GM10248 (cell line): ENCODE measurements around the gene HUS1.
A peak's percentile ranks its signal among the peaks of the same experiment; 100 is the strongest.
"Not testable (repeated sequence)": the region's sequence is repeated elsewhere in the genome, so short reads cannot be mapped to it uniquely, and the experiment has no call there.

ENCODE experiments used
- CTCF ChIA-PET: fragments of 300-600 bp; sonication (Branson Sonifier 250); formaldehyde crosslinking; extraction: SDS; loops from one replicate; lab custom pipeline; 2021; ENCODE audit warnings: antibody characterized with exemption; lab: Yijun Ruan, JAX
- POLR2A ChIA-PET: fragments of 350-650 bp; sonication (Branson Sonifier 250); formaldehyde crosslinking; extraction: SDS; loops from one replicate; lab custom pipeline; 2020; ENCODE audit warnings: antibody characterized with exemption; lab: Yijun Ruan, JAX
- DNase-seq: peaks from one replicate; pipeline ENCODE4 v3.0.0; 2012; ENCODE audit errors: extremely low spot score
- CTCF ChIP-seq: IDR thresholded peaks from 2 replicates; pipeline ENCODE4 v1.5.1; 2012; ENCODE audit warnings: mild to moderate bottlenecking, low read depth; ENCODE audit errors: extremely low read depth, missing control alignments, control extremely low read depth

Gene HUS1

GRCh38 chr7:48004032-48004431 is 24.6 kb upstream of the HUS1 start:
- POLR2A ChIA-PET, result no interaction called here
- TF ChIP-seq CTCF, result no peak
- no peak for DNase-seq
- CTCF ChIA-PET, result interaction anchor here (1.2 to 1.3 kb wide), 2 partner anchors 12 to 22 kb away, joined by 3 read pairs; no protein-coding TSS in a partner anchor

- DNase-seq, POLR2A ChIA-PET: not testable (repeated sequence)
- CTCF ChIA-PET, result interaction anchor here (1.6 to 1.7 kb wide), 2 partner anchors 9 to 13 kb away, joined by 6 read pairs; no protein-coding TSS in a partner anchor
Observed at GRCh38 chr7:48000164-48000563, 20.7 kb upstream of the HUS1 start.

GRCh38 chr7:47999413-47999812 is 20.0 kb upstream of the HUS1 start:
- POLR2A ChIA-PET, result no interaction called here
- TF ChIP-seq CTCF, result no peak
- DNase-seq, result no peak
- CTCF ChIA-PET, result interaction anchor here (1.7 kb wide), 1 partner anchor 13 kb away, joined by 6 read pairs; no protein-coding TSS in a partner anchor

- CTCF ChIA-PET, result interaction anchor here (0.6 to 2.5 kb wide), 19 partner anchors 8 to 118 kb away, joined by 3 to 88 read pairs (median 6); partner anchors contain the start of gene SUN3
- no peak for DNase-seq
- TF ChIP-seq CTCF, result no peak
- POLR2A ChIA-PET, result no interaction called here
Observed at GRCh38 chr7:47992446-47992845, 13.0 kb upstream of the HUS1 start.

GRCh38 chr7:47991741-47992311 is 12.4 kb upstream of the HUS1 start:
- peak; percentile 80 for TF ChIP-seq CTCF
- peak; percentile 92 for DNase-seq
- CTCF ChIA-PET, result interaction anchor here (0.6 to 2.5 kb wide), 27 partner anchors 9 to 163 kb away, joined by 3 to 88 read pairs (median 5); partner anchors contain the start of gene SUN3
- POLR2A ChIA-PET, result interaction anchor here (0.6 kb wide), 1 partner anchor 531 kb away, joined by 3 read pairs; no protein-coding TSS in a partner anchor

GRCh38 chr7:47991270-47991669 is 11.9 kb upstream of the HUS1 start:
- ChIA-PET POLR2A (no interaction called here), CTCF (interaction anchor here (0.6 to 2.5 kb wide), 27 partner anchors 8 to 164 kb away, joined by 3 to 88 read pairs (median 5); partner anchors contain the start of genes PKD1L1 and SUN3)
- no peak for DNase-seq
- no peak for TF ChIP-seq CTCF

GRCh38 chr7:47990592-47990991 is 11.2 kb upstream of the HUS1 start:
- TF ChIP-seq CTCF, result no peak
- DNase-seq, result no peak
- POLR2A ChIA-PET, result no interaction called here
- CTCF ChIA-PET, result interaction anchor here (1.1 to 2.5 kb wide), 12 partner anchors 8 to 164 kb away, joined by 3 to 88 read pairs (median 10); partner anchors contain the start of gene PKD1L1

- CTCF ChIA-PET, result interaction anchor here (1.3 to 3.2 kb wide), 9 partner anchors 8 to 121 kb away, joined by 3 to 88 read pairs (median 13); partner anchors contain the start of genes HUS1 and PKD1L1
- DNase-seq, POLR2A ChIA-PET: not testable (repeated sequence)
Observed at GRCh38 chr7:47989607-47990400, 10.4 kb upstream of the HUS1 start.
